SJCRH30 (cell line): ENCODE measurements around the gene ETS1. TPM values are rescaled to one million over a fixed set of nuclear protein-coding genes. Genes with fewer than 3 reads are reported as not detected.

ENCODE experiments used
- DNase-seq, 2 experiments: peaks; one replicate each; pipeline ENCODE4 v3.0.0-alpha.2; 2015 to 2020
- H3K27ac ChIP-seq: fragments of 250-450 bp; sonication (Bioruptor Pico); 2 replicates; pipeline ENCODE4 v1.5.1; 2020; ENCODE audit warnings: mild to moderate bottlenecking, moderate library complexity
- H3K27me3 ChIP-seq: fragments of 250-450 bp; sonication (Bioruptor Pico); 2 replicates; pipeline ENCODE4 v1.5.1; 2020; ENCODE audit warnings: mild to moderate bottlenecking, moderate library complexity
- H3K36me3 ChIP-seq: fragments of 250-450 bp; sonication (Bioruptor Pico); 2 replicates; pipeline ENCODE4 v1.5.1; 2020; ENCODE audit warnings: mild to moderate bottlenecking, moderate library complexity
- H3K4me1 ChIP-seq: fragments of 250-450 bp; sonication (Bioruptor Pico); 2 replicates; pipeline ENCODE4 v1.5.1; 2020; ENCODE audit warnings: mild to moderate bottlenecking, moderate library complexity
- H3K4me3 ChIP-seq: fragments of 250-450 bp; sonication (Bioruptor Pico); 2 replicates; pipeline ENCODE4 v1.5.1; 2020; ENCODE audit warnings: mild to moderate bottlenecking, moderate library complexity
- H3K9me3 ChIP-seq: fragments of 250-450 bp; sonication (Bioruptor Pico); replicated peaks from 2 replicates; pipeline ENCODE4 v1.5.1; 2020; ENCODE audit warnings: mild to moderate bottlenecking, moderate library complexity
- total RNA-seq: library from RNA; depleted of rRNA; stranded (reverse); fragments of >200 nt; shearing (Covaris generic); gene quantifications from 2 replicates; pipeline ENCODE4 v1.2.3, GENCODE V29; 2014

Gene ETS1
- total RNA-seq, 1 experiment from 2014 or later = 43.9 TPM

- H3K27me3 ChIP-seq = no peaks in the 10 kb centered on the region
Measured at GRCh38 chr11:128532016-128532571, 55.3 kb downstream of the ETS1 start.

GRCh38 chr11:128531588-128531987 is 55.8 kb downstream of the ETS1 start:
- Histone ChIP-seq H3K27ac (no peak overlapping the region), H3K9me3 (no peaks in the 10 kb centered on the region), H3K4me3 (no peak overlapping the region), H3K4me1 (0 out of 2 replicates have a peak, but pooled peaks cover 2% of the 10 kb centered on the region), H3K27me3 (no peaks in the 10 kb centered on the region), H3K36me3 (no peaks in the 10 kb centered on the region)
- no peak for DNase-seq

More at GRCh38 chr11:128532016-128532571, 55.3 kb downstream of the ETS1 start:
- H3K36me3 ChIP-seq = no peaks in the 10 kb centered on the region
- no peaks in the 10 kb centered on the region for H3K9me3 ChIP-seq
- 0 out of 2 replicates have a peak, but pooled peaks cover 2% of the 10 kb centered on the region for H3K4me1 ChIP-seq
- no peak for DNase-seq
- H3K4me3 ChIP-seq = no peak overlapping the region
- no peak overlapping the region for H3K27ac ChIP-seq

- H3K4me1 ChIP-seq = no peaks in the 10 kb centered on the region
- no peak overlapping the region for H3K4me3 ChIP-seq
- DNase-seq = no peak
- H3K9me3 ChIP-seq = no peaks in the 10 kb centered on the region
- no peaks in the 10 kb centered on the region for H3K36me3 ChIP-seq
- H3K27me3 ChIP-seq = no peaks in the 10 kb centered on the region
- H3K27ac ChIP-seq = no peak overlapping the region
Measured at GRCh38 chr11:128530118-128531074, 57.0 kb downstream of the ETS1 start.

GRCh38 chr11:128528294-128528693 is 59.1 kb downstream of the ETS1 start:
- Histone ChIP-seq H3K27ac (no peak overlapping the region), H3K27me3 (no peaks in the 10 kb centered on the region)

GRCh38 chr11:128527046-128527445 is 60.3 kb downstream of the ETS1 start:
- DNase-seq = no peak
- Histone ChIP-seq H3K4me3 (no peak overlapping the region), H3K27me3 (no peaks in the 10 kb centered on the region)

More at GRCh38 chr11:128528294-128528693, 59.1 kb downstream of the ETS1 start:
- Histone ChIP-seq H3K4me1 (peaks cover 9% of the 10 kb centered on the region), H3K4me3 (no peak overlapping the region), H3K36me3 (no peaks in the 10 kb centered on the region), H3K9me3 (no peaks in the 10 kb centered on the region)
- DNase-seq = no peak

GRCh38 chr11:128525411-128526243 is 61.7 kb downstream of the ETS1 start:
- H3K27ac ChIP-seq = no peak overlapping the region
- no peaks in the 10 kb centered on the region for H3K27me3 ChIP-seq

More at GRCh38 chr11:128527046-128527445, 60.3 kb downstream of the ETS1 start:
- no peak overlapping the region for H3K27ac ChIP-seq
- no peaks in the 10 kb centered on the region for H3K36me3 ChIP-seq
- peaks cover 11% of the 10 kb centered on the region for H3K4me1 ChIP-seq
- H3K9me3 ChIP-seq = no peaks in the 10 kb centered on the region

GRCh38 chr11:128524172-128524571 is 63.2 kb downstream of the ETS1 start:
- Histone ChIP-seq H3K36me3 (no peaks in the 10 kb centered on the region), H3K27ac (peak overlapping the region; percentile 99), H3K4me1 (peaks cover 18% of the 10 kb centered on the region), H3K27me3 (no peaks in the 10 kb centered on the region), H3K9me3 (no peaks in the 10 kb centered on the region), H3K4me3 (no peak overlapping the region; the same call in 1 of the 2 replicates)
- DNase-seq = no peak

More at GRCh38 chr11:128525411-128526243, 61.7 kb downstream of the ETS1 start:
- Histone ChIP-seq H3K9me3 (no peaks in the 10 kb centered on the region), H3K4me3 (no peak overlapping the region), H3K36me3 (no peaks in the 10 kb centered on the region), H3K4me1 (peaks cover 11% of the 10 kb centered on the region)
- no peak for DNase-seq

- Histone ChIP-seq H3K4me1 (peaks cover 18% of the 10 kb centered on the region), H3K27me3 (no peaks in the 10 kb centered on the region), H3K9me3 (no peaks in the 10 kb centered on the region), H3K4me3 (peak overlapping the region; percentile 85), H3K27ac (peak overlapping the region; percentile 99), H3K36me3 (no peaks in the 10 kb centered on the region)
- peak in 1 of 2 experiments; percentile 36 for DNase-seq
Measured at GRCh38 chr11:128523641-128524040, 63.7 kb downstream of the ETS1 start.

- Histone ChIP-seq H3K4me1 (peaks cover 23% of the 10 kb centered on the region), H3K4me3 (peak overlapping the region; percentile 85), H3K36me3 (no peaks in the 10 kb centered on the region), H3K27me3 (no peaks in the 10 kb centered on the region), H3K27ac (peak overlapping the region; percentile 99), H3K9me3 (no peaks in the 10 kb centered on the region)
- peak in 1 of 2 experiments; percentile 21 for DNase-seq
Measured at GRCh38 chr11:128522943-128523518, 64.3 kb downstream of the ETS1 start.

GRCh38 chr11:128522055-128522942 is 65.1 kb downstream of the ETS1 start:
- Histone ChIP-seq H3K27me3 (no peaks in the 10 kb centered on the region), H3K27ac (peak overlapping the region; percentile 99), H3K4me3 (peak overlapping the region; percentile 85)

GRCh38 chr11:128521682-128522054 is 65.7 kb downstream of the ETS1 start:
- peaks cover 31% of the 10 kb centered on the region for H3K4me1 ChIP-seq
- no peaks in the 10 kb centered on the region for H3K27me3 ChIP-seq
- peak overlapping the region; percentile 99 for H3K27ac ChIP-seq
- H3K9me3 ChIP-seq = no peaks in the 10 kb centered on the region
- H3K36me3 ChIP-seq = no peaks in the 10 kb centered on the region
- H3K4me3 ChIP-seq = peak overlapping the region; percentile 85
- DNase-seq = peak in 1 of 2 experiments; percentile 31

More at GRCh38 chr11:128522055-128522942, 65.1 kb downstream of the ETS1 start:
- Histone ChIP-seq H3K4me1 (peaks cover 27% of the 10 kb centered on the region), H3K36me3 (no peaks in the 10 kb centered on the region), H3K9me3 (no peaks in the 10 kb centered on the region)
- DNase-seq = peak; percentile 92 to 93

GRCh38 chr11:128520888-128521681 is 66.3 kb downstream of the ETS1 start:
- H3K27me3 ChIP-seq = no peaks in the 10 kb centered on the region
- DNase-seq = peak; percentile 24 to 45
- peak overlapping the region; percentile 99 for H3K27ac ChIP-seq
- no peaks in the 10 kb centered on the region for H3K36me3 ChIP-seq
- no peaks in the 10 kb centered on the region for H3K9me3 ChIP-seq
- peak overlapping the region; percentile 85 for H3K4me3 ChIP-seq
- H3K4me1 ChIP-seq = peaks cover 35% of the 10 kb centered on the region
